C1 segment of cervical spinal cord (tissue), 14 donors: Measurements from ENCODE around the gene FAM171A2.
"Not testable (repeated sequence)": the region's sequence is repeated elsewhere in the genome, so short reads cannot be mapped to it uniquely, and the experiment has no call there.

Experiments
- DNase-seq, 14 donors: peaks; one replicate each; lab custom pipeline; 2025; lab: John Stamatoyannopoulos, UW

The FAM171A2 gene

GRCh38 chr17:44383861-44384260 is 20.2 kb upstream of the FAM171A2 start:
- no peak for DNase-seq

GRCh38 chr17:44383363-44383762 is 19.7 kb upstream of the FAM171A2 start:
- no peak for DNase-seq

- DNase-seq = no peak
These were observed 19.3 kb upstream of the FAM171A2 start for GRCh38 chr17:44382917-44383316.

DNA sequence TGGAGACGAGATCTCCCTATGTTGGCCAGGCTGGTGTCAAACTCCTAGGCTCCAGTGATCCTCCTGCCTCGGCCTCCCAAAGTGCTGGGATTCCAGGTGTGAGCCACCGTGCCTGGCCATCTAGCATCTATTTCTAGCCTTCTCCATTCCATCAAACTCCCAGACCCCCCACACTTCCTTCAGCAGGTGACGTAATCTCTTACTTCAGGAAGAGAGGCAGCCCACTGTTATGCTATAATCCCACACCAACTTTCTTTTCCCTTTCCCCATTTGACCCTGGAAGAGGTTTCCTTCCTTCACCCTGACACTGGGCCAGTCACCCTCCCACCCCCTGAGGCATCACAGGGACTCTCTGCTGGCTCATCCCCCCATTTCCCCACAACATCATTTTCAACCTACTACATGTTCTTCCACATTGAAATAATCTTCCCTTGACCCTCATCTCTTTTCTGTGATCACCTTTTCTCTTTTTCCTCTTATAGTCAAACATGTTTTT is 18.2 kb upstream of the FAM171A2 start:
- DNase-seq = no peak

- DNase-seq = no peak
These were observed 17.1 kb upstream of the FAM171A2 start for GRCh38 chr17:44380767-44381166.

GRCh38 chr17:44379887-44380286 is 16.2 kb upstream of the FAM171A2 start:
- DNase-seq = no peak

GRCh38 chr17:44378171-44378705 is 14.6 kb upstream of the FAM171A2 start:
- DNase-seq = no peak

- DNase-seq = no peak
These were observed 13.1 kb upstream of the FAM171A2 start for GRCh38 chr17:44376779-44377178.

GRCh38 chr17:44376124-44376523 is 12.5 kb upstream of the FAM171A2 start:
- peak in 4 of 14 donors; percentile 11 to 35 (median 23) for DNase-seq

DNA sequence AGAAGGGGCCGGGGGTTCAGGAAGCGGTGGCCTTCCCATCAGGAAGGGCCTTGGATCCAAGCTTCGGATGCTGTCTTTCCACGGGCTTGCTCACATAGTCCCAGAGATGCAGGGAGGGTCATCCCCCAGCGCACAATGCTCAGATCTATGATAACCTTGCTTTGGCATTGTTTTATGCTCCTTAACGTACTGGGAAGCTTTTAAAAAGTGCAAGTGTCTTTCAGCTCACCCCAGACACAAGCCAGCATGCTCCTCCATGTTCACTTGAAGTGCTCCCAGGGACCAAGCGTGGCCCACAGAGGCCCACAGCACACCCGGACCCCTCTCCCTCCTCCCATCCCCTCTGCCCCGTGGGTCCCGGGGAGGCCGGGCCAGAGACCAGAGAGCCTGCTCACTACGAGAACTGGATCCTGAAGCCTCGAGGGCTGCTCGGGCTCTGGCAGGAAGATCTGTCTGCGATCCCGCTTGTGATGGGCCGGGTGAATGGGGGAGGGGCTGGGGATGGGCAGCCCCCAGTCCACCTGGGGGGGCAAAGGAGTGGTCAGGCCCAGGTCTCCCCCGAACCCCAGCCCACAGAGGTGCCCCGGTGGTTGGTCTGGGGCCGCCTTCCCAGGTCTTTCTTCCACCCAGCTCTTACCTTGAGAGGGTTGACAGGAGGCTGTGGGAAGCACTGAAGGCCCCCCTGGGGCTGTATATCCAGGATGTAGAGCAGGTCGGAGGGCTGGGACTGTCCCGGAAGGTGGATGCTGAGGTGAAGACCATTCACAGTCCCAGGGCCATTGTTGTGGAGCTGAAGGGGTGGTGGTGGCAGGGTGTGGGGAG is 11.8 kb upstream of the FAM171A2 start:
- DNase-seq = no peak

- DNase-seq = no peak
These were observed 10.9 kb upstream of the FAM171A2 start for GRCh38 chr17:44374306-44375195.

DNA sequence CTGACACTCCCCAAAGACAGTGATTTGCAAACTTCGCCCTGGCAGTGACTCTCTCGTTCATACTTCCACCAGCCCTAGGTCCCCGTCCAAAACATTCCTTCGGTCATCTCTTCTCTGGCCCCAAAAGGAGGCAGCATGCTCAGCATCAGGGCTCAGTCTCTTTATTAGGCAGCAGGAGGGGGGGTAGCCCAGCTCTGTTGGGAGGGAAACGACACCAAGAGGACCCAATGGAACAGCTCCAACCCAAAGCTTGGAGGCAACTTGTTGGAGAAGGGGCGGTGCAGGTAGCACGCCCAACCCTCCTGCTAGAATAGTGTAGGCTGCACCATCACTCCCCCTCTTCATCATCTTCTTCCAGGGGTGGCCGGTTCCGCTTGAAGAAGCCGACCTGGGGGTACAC is 8.4 kb upstream of the FAM171A2 start:
- DNase-seq = no peak

GRCh38 chr17:44369414-44370023 is 5.9 kb upstream of the FAM171A2 start:
- not testable (repeated sequence) for DNase-seq

- DNase-seq = not testable (repeated sequence)
These were observed 5.0 kb upstream of the FAM171A2 start for GRCh38 chr17:44368391-44369243.

- peak in 1 of 14 donors; percentile 83 for DNase-seq
These were observed 3.8 kb upstream of the FAM171A2 start for GRCh38 chr17:44367231-44367979.

GRCh38 chr17:44365051-44365450 is 1.4 kb upstream of the FAM171A2 start:
- DNase-seq = not testable (repeated sequence)

DNA sequence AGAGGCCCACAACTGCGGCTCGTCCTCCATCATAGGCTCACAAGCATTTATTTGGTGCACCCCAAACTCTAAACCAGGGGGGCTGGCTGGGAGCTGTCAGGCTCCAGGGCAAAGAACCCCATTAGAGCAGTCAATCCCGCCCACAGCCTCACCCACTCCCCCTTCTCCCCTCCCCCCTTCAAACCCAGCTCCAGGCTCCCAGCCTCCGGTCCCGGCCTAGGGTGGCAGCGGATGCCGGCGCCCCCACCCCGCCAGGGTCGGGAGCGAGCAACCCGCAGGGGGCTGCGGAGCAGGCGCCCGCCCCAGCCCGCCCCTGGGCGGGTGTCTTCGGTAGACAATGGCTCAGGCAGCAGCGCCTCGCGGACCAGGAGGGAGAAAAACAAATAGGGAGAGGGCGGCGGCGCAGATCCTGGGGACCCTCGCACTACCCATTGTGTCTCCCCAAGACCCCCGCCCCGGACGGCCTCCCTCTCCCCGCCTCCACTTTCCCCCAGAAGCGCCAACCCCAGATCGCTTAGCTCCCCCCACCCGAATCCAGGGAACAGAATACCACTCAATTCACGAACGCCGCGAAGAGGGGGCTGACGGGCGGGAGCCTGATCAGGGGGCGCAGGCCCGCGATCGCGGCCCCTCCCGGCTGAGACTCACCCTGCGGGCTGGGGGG is 572 bp downstream of the FAM171A2 start:
- DNase-seq = peak in 1 of 14 donors; percentile 31

DNA sequence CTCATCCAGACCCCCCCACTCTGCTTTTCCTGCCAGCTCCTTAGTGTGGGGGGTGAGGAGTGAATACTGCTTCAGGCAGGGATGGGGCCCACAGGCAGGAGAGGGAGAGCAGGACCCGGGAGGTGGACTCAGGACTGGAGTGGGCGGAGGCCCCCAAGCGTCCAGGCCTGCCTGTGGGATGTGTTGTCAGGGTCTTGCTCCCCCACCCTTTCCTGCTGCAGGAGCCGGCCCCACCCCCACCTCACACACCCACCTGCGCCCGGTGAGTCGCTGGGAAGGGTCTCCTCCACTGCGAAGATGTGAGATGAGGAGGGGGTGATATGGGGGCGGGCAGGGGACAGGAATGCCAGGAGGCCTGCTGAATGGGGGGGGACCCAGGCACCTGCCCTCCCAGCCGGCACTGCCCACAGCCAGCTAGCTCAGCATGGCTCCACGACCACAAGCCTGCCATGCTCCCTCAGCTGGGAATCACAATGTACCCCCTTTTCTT is 1.1 kb downstream of the FAM171A2 start:
- no peak for DNase-seq
